Limb (tissue), 2 donors: ENCODE data around the gene SBK3.
"Not testable (repeated sequence)": the region's sequence is repeated elsewhere in the genome, so short reads cannot be mapped to it uniquely, and the experiment has no call there.

ENCODE experiments used
- DNase-seq, 2 donors: peaks; one replicate each; pipeline ENCODE4 v3.0.0-alpha.2; 2016; ENCODE audit errors: extremely low spot score in 2 of 2

Gene SBK3

DNA sequence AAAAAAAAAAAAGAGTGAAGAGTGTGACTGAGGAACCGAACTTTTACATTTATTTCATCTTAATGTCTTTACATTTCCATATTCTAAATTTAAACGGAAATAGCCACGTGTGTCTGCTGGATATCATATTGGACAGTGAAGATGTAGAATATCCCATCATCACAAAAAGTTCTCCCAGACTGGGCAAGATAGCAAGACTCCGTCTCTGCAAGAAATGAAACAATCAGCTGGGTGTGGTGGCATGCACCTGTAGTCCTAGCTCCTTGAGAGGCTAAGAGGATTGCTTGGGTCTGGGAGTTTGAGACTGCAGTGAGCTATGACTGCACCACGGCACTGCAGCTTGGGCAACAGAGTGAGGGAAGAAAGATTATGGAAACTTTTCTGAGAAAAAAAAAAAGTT, 31.4 kb upstream of the SBK3 start:
- DNase-seq: no peak

DNA sequence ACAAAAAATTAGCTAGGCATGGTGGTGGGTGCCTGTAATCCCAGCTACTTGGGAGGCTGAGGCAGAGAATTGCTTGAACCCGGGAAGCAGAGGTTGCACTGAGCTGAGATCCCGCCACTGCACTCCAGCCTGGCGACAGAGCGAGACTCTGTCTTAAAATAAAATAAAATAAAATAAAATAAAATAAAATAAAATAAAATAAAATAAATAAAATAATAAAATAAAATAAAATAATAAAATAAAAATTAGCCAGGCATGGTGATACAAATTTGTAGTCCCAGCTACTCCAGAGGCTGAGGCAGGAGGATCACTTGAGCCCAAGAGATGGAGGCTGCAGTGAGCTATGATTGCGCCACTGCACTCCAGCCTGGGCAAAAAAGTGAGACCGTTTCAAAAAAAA, 28.6 kb upstream of the SBK3 start:
- not testable (repeated sequence) for DNase-seq

DNA sequence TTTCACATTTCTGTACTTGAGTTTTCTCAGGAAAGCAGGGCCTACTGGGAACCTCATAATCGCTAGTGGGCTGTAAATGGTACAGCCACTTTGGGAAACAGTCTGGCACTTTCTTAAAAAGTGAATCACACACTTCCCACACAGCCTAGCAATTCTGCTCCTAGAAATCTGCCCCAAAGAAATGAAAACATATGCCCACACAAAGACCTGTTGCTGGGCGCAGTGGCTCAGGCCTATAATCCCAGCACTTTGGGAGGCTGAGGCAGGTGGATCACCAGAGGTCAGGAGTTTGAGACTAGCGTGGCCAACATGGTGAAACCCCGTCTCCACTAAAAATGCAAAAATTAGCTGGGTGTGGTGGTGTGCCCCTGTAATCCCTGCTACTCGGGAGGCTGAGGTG, 24.1 kb upstream of the SBK3 start:
- not testable (repeated sequence) for DNase-seq

DNA sequence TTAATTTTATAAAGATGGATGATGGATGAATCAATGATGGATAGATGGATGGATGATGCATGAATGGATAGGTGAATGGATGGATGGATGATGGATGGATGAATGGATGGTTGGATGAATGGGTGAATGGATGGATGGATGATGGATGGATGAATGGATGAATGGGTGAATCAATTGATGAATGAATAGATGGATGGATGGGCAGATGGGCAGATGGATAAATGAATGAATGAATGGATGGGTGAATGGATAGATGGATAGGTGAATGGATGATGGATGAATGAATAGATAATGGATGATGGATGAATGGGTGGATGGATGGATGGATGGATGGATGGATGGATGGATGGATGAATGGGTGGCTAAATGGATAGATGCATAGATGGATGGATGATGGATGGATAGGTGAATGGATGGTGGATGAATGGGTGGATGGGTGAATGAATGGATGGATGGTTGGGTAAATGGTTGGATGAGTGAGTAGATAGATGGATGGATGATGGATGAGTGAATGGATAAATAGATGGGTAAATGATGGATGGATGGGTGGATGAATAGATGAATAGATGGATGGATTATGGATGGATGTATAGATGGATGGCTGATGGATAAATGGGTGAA, 22.5 kb upstream of the SBK3 start:
- no peak for DNase-seq

DNA sequence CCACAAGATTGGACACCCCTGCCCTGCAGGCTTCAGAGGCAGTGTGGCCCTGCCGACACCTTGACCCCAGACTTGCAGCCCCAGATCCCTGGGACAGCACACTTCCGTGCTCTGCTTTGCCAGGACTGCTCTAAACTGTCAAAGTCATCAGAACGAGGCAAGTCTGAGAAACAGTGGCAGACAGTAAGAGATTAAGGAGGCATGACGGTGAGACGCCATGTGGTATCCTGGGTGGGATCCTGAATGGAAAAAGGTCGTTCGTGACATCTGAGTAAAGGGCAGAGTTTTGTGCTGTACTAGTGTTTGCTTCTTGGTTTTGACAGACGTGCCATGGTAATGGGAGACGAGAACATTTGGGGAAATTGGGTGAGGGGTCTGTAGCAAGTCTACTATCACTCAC, 21.5 kb upstream of the SBK3 start:
- no peak for DNase-seq

DNA sequence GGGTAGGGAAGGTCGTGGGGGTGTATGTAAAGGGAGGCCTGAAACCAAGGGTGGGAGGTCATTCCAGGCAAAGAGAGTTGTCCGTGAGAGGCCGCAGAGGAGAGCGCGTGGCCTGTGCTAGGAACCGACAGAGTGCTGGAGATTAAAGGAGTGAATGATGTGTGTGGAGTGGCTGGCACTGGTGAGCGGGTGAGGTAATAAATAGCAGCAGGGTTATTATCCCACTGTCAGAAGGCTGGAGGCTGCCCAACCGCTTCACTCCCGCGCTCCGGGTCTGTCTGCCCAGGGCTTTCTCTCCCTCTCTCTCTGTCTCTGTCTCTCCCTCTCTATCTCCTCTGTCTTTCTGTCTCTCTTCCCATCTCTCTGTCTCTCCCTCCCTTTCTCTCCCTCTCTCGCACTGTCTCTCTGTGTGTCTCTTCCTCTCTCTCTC, 17.9 kb upstream of the SBK3 start:
- no peak for DNase-seq

DNA sequence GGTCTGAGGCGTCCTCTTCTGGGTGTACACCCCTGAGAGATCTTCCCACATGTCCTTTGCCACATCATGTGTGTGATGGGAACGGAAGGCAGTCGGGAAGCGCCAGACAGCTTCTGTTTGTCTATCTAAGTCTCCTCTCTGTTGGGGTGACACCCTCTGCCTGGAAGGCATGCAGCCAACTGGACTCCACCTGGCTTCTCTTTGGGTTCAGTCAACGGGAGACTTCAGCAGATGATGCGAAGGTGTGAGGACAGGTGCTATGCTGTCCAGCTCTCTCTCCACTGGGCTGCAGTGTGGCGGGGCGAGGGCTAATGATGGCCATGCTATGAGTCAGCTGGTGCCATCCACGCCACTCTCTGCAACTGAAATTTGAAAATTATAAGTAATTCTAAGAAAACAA, 14.3 kb upstream of the SBK3 start:
- DNase-seq: no peak

DNA sequence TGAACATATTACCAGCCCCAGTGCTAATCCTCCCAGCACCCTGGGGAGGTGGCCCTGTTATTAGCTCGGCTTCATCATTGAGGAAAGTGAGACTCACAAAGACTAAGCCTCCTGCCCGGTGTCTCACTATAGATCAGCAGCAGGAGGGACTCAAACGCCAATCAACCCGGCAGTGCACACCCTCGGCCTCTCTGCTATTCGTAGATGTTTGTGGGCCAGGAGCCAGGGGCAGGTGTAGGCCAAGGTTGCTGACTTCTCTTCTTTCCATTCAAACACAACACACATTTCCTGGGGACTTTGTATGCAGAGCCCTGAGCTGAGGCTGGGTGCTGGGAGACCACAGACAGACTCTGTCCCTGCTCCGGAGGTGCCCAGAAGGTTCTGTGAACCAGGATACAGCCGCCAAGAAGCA, 9.4 kb upstream of the SBK3 start:
- no peak for DNase-seq

DNA sequence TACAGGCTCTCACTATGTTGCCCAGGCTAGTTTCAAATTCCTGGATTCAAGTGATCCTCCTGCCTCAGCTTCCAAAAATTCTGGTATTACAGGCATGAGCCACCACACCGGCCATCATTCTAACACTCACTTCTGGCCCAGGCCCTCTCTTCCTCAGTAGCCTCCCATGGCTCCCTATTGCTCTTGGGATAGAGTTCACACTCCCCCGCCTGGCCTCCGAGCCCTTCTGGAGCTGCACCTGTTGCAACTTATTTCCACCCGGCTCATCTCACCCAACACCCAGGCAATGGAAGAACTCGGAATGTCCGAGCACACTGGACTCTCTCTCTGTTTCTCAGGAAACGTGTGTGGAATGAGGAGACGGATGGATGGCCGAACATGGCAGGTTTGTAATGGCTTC, 9.0 kb upstream of the SBK3 start:
- no peak for DNase-seq

DNA sequence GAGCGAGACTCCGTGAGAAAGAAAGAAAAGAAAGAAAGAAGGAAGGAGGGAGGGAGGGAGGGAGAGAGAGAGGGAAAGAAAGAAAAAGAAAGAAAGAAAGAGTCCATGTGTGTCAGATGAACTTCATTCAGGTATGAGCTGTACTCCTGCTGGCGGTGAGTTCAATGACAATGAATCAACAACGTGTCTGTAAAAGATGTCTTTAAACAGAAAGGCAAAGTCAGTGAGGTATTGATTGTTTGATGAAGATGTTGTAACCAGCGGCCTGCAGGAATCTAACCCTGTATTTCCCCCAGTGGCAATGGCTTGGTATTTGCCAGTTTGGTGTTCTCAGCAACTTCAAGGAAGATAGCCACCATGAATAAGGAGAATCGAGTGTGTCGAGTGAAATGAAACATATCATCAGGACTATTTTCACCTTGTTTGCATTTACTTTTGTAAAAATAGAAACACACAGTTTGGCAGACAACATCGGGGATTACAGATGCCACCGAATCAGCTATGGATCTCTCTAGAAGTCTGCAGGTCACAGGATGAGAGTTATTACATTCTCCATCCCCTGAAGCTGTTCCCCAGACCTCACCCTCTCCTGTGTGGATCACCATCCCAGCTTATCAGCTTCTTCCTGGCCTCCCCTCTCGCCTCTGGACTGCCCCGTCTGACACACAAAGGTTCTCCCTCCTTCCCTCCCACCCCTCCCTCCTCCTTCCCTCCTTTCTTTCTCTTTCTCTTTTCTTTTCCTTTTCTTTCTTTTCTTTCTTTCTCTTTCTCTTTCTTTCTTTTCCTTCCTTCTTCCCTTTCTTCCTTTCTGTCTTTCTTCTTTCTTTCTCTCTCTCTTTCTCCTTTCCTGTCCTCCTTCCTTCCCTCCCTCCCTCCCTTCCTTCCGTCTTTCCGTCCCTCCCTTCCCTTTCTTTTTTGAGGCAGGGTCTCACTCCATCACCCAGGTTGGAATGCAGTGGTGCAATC, 8.2 kb upstream of the SBK3 start:
- no peak for DNase-seq

DNA sequence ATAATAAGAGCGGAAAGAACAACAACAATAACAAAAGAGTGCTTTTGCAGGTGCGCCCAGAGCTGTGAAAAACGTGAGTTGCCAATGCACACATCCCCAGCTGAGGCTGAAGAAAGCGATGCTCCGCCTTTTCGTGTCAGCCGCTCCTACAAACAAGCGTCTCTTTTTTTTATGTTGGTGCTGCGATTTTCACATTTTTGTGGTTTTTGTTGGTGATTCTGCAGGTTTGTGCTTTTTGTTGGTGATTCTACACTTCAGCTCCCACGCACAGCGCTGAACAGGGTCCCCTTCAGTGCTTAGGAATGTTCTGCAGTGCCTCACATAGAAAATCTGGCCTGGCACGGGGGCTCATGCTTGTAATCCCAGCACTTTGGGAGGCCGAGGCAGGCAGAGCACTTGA, 7.3 kb upstream of the SBK3 start:
- no peak for DNase-seq

DNA sequence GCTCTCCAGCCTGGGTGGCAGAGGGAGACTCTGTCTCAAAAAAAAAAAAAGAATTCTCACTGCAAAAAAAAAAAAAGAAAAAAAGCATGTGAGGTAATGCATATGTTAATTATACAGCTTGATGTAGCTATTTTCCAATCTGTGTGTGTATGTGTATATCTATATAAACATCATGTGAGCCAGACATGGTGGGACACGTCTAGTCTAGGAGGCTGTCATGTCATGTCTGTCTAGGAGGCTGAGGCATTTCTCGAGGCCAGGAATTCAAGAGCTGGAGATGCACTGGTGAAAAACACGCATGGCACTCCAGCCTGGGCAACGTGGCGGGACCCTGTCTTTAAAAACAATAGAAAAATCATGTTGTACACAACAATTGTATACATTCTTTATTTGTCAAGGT, 6.9 kb upstream of the SBK3 start:
- DNase-seq: no peak

DNA sequence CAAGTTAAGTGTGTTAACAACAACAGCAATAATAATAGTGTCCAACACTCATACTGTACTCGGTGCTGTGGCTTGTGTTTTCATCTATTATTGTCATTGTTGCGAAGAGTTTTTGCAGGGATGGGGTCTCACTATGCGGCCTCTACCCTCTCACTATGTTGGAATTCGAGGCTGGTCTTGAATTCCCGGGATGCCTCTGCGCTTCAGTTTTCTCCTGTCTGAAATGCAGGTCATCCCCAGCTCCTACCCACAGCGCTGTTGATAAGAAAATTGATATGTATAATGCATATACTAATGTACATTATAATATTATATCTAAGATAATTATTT, 4.9 kb upstream of the SBK3 start:
- no peak for DNase-seq

DNA sequence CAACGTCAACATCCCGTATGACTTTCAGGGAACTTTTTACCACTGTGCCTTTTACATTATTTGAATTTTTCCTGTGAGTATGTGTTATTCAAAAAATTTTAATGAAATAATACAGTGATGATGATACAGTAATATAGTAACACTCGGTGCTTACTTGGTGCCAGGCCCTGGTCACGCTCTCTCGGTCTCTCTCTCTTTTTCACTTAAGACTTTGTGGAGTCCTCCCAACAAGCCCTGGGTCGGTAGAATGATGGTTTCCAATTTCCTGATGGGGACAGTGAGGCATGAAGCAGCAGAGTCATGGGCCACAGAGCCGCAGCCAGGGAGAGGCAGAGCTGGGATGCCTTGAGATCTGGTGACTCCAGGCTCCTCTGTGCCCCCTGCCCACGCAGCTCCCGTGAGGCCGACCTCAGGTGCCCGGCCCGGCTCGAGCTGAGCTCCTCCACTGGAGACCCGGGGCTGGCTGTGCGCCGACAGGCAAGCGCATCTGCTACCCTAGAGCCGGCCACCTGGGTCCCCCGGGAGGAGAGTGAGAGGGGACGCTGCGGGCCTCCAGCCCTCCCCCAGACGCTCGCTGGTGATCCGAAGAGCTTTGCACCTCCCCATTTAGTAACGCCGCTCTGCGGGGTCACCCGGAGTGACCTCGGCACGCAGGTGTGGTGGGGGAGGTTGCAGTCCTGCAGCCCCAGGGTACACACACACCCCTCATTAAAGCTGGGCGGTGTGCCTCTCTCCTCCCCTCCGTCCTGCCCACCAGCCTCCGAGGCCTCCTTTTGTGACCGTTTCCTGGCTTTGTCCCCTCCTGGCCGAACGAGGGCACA, 4.4 kb upstream of the SBK3 start:
- no peak for DNase-seq

DNA sequence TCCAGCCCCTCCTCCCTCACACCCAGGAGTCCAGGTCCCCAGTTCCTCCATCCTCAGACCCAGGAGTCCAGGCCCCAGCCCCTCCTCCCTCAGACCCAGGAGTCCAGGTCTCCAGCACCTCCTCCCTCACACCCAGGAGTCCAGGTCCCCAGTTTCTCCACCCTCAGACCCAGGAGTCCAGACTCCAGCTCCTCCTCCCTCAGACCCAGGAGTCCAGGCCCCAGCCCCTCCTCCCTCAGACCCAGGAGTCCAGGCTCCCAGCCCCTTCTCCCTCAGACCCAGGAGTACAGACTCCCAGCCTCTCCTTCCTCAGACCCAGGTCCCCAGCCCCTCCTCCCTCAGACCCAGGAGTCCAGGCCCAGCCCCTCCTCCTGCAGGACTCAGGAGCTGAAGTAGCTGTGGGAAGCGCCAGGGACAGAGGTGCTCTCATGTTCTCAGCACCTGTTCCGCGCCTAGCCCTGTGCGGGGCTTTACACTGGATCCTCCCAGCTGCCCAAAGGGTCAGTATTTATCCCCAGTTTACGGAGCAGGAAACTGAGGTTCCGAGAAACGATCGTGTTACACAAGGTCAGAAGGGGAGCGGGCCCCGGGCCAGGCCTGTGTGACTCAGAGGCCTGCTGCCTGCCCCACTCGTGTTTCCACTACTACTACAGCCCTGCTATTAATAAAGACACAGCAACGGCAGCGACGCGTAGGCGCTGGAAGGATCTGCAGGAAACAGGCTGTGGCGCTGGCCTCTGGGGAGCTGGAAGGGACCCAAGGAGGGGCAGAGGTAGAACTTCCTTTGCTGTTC, 1.7 kb upstream of the SBK3 start:
- DNase-seq: no peak

DNA sequence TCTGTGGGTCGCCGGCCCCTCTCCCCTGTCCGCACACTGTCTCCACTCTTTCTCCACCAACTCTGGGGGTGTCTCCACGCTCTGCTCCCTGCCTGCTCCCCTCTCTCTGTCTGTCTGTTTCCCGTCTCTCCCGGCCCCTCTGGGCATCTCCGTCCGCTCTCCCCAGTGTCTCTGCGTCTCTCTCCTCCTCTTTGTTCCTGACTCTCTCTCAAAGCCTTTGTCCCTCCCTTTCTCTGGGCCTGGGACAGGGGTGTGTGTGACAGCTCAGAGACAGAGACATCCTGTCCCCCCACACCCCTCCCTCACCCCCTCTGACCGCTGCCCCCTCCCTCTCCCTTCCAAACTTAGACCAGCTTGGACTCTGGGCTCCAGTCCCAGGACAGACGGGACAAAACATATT, 668 bp upstream of the SBK3 start:
- no peak for DNase-seq

DNA sequence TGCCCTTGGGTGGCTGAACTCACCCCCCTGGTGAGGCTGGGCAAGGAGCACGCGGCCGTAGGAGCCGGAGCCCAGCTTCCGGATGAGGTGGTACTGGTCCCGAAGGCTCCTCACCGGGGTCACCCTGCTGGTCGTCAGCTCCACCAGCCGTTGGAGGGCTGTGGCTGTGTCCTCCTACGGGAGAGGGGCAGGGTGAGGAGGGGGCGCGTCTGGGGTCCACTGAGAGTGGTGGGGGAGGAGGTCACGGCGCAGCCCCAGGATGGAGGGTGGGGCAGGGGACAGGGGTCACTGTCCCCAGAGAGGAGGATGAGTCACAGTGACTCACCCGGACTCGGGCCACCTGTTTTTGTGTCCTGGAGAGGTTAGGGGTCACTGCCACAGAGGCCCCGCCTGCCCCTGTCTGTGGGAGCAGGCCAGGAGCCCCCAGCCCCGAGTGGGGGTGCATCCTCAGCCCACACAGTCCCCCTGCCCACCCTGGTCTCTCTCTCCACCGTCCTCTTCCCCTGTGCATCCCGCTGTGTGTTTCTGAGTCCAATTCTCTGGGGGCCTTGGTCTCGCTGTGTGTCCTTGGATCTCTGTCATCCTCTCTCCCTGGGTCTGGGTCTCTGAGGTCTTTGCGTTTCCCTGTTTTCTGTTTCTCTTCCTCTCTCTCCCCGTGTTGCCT, 435 bp downstream of the SBK3 start:
- DNase-seq: no peak

DNA sequence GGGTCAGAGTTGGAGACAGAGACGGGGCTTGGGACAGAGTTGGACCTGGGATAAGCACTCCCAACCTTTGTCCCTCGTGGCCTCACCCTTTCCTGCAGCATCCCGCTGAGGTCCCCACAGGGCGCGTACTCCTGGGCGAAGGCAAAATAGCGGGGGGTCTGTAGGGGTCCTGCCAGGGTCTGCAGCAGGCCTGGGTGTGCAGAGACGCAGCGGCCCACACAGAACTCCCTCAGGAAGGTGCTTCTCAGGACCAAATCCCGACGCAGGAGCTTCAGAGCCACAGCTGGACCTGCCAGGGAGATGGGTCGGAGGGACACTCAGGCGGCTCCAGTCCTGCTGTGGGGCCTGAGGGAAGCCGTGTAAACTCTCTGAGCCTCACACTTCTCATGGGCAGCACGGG, 1.3 kb downstream of the SBK3 start:
- DNase-seq: no peak

DNA sequence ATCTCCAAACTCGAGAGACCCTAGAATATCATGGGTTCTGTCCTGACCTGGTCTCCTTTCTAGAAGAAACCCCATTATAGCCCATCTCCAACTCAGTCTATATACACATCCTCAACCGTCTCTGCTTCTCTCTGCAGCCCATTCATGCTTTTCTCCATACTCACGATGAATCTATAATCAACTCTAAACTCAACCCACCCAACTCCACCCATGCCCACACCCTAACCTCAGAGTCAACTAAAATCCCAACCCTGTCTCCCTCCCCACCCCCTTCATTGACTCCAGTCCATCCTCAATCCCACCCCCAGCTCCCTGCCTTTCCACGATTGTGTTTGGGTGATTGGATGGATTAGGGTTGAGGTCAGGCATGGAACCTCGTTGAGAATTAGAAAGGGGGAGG, 1.8 kb downstream of the SBK3 start:
- no peak for DNase-seq

DNA sequence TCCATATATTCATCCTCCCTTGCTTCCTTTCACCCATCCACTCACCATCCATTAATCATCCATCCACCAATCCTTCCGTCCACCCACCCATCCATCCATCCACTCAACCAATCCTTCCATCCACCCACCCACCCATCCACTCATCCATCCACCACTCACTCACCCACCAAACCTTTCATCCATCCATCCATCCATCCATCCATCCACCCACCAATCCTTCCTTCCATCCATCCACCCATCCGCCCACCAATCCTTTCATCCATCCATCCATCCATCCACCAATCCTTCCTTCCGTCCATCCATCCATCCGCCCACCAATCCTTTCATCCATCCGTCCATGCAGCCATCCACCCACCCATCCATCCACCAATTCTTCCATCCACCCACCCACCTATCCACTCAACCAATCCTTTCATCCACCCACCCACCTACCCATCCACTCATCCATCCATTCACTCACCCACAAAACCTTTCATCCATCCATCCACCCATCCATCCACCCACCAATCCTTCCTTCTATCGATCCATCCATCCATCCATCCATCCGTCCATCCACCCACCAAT, 3.0 kb downstream of the SBK3 start:
- no peak for DNase-seq

DNA sequence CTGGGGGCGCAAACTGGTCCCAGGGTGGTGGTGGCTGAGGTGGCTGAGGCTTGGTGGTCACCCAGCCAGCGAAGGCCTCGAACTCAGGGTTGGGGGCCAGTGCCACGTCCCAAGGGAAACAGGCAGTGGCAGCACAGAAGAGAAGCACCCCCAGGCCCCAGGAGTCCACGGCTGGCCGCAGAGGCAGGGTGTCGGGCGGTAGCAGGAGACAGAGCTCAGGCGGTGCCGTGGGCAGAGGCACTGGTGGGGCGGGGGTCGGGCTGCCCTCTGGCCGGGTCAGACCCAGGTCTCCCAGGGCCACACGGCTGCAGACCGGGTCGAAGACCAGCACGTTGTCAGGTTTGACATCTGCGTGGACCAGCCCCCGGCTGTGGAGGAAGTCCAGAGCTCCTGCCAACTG, 4.3 kb downstream of the SBK3 start:
- no peak for DNase-seq
